BE2C (cell line): ENCODE results near the gene AHI1.
A peak's percentile ranks its signal among the peaks of the same experiment; 100 is the strongest.

ENCODE experiments used
- DNase-seq: peaks from one replicate; pipeline ENCODE4 v3.0.0-alpha.2; 2020
- H3K27me3 ChIP-seq: fragments of 250-450 bp; sonication (Bioruptor Pico); 2 replicates; pipeline ENCODE4 v1.5.1; 2020; ENCODE audit warnings: mild to moderate bottlenecking
- H3K36me3 ChIP-seq: fragments of 250-450 bp; sonication (Bioruptor Pico); 2 replicates; pipeline ENCODE4 v1.5.1; 2020; ENCODE audit warnings: mild to moderate bottlenecking
- H3K4me1 ChIP-seq: fragments of 250-450 bp; sonication (Bioruptor Pico); 2 replicates; pipeline ENCODE4 v1.5.1; 2020
- H3K4me3 ChIP-seq: 2 replicates; pipeline ENCODE4 v1.5.1; 2011; ENCODE audit warnings: low read depth, low read length
- H3K9me3 ChIP-seq: fragments of 250-450 bp; sonication (Bioruptor Pico); 2 replicates; pipeline ENCODE4 v1.5.1; 2020
- CTCF ChIP-seq: IDR thresholded peaks from 2 replicates; pipeline ENCODE4 v1.5.1; 2012; ENCODE audit warnings: mild to moderate bottlenecking, low read depth, low read length

The AHI1 gene

GRCh38 chr6:135282395-135282794, 215.1 kb downstream of the AHI1 start:
- H3K27me3 ChIP-seq, result no peaks in the 10 kb centered on the region
- H3K36me3 ChIP-seq, result no peaks in the 10 kb centered on the region
- no peak for TF ChIP-seq CTCF
- no peaks in the 10 kb centered on the region for H3K4me1 ChIP-seq
- no peak overlapping the region for H3K4me3 ChIP-seq
- DNase-seq, result no peak
- no peaks in the 10 kb centered on the region for H3K9me3 ChIP-seq

- H3K27me3 ChIP-seq, result no peaks in the 10 kb centered on the region
- H3K36me3 ChIP-seq, result no peaks in the 10 kb centered on the region
- TF ChIP-seq CTCF, result no peak
- no peaks in the 10 kb centered on the region for H3K9me3 ChIP-seq
- no peaks in the 10 kb centered on the region for H3K4me1 ChIP-seq
- DNase-seq, result no peak
- no peak overlapping the region for H3K4me3 ChIP-seq
Observed at GRCh38 chr6:135281964-135282363, 215.6 kb downstream of the AHI1 start.

GRCh38 chr6:135281227-135281626, 216.3 kb downstream of the AHI1 start:
- Histone ChIP-seq H3K9me3 (no peaks in the 10 kb centered on the region), H3K27me3 (no peaks in the 10 kb centered on the region), H3K4me3 (no peak overlapping the region), H3K4me1 (no peaks in the 10 kb centered on the region), H3K36me3 (no peaks in the 10 kb centered on the region)
- DNase-seq, result no peak
- TF ChIP-seq CTCF, result no peak

- no peak for TF ChIP-seq CTCF
- peak; percentile 48 for DNase-seq
- no peaks in the 10 kb centered on the region for H3K36me3 ChIP-seq
- no peaks in the 10 kb centered on the region for H3K4me1 ChIP-seq
- no peaks in the 10 kb centered on the region for H3K9me3 ChIP-seq
- no peak overlapping the region for H3K4me3 ChIP-seq
- no peaks in the 10 kb centered on the region for H3K27me3 ChIP-seq
Observed at GRCh38 chr6:135280375-135281136, 217.0 kb downstream of the AHI1 start.

GRCh38 chr6:135277422-135277821, 220.1 kb downstream of the AHI1 start:
- Histone ChIP-seq H3K4me1 (no peaks in the 10 kb centered on the region), H3K9me3 (no peaks in the 10 kb centered on the region), H3K4me3 (no peak overlapping the region), H3K36me3 (no peaks in the 10 kb centered on the region), H3K27me3 (no peaks in the 10 kb centered on the region)
- TF ChIP-seq CTCF, result no peak
- DNase-seq, result no peak

- TF ChIP-seq CTCF, result no peak
- DNase-seq, result no peak
Observed at GRCh38 chr6:135274561-135275293, 222.8 kb downstream of the AHI1 start.

More at GRCh38 chr6:135274561-135275293, 222.8 kb downstream of the AHI1 start:
- H3K9me3 ChIP-seq, result no peaks in the 10 kb centered on the region
- no peaks in the 10 kb centered on the region for H3K27me3 ChIP-seq
- no peak overlapping the region for H3K4me3 ChIP-seq
- no peaks in the 10 kb centered on the region for H3K36me3 ChIP-seq
- H3K4me1 ChIP-seq, result no peaks in the 10 kb centered on the region
